ENCODE measurements around the gene REM2.

Gene REM2, protein sequence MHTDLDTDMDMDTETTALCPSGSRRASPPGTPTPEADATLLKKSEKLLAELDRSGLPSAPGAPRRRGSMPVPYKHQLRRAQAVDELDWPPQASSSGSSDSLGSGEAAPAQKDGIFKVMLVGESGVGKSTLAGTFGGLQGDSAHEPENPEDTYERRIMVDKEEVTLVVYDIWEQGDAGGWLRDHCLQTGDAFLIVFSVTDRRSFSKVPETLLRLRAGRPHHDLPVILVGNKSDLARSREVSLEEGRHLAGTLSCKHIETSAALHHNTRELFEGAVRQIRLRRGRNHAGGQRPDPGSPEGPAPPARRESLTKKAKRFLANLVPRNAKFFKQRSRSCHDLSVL

DNA sequence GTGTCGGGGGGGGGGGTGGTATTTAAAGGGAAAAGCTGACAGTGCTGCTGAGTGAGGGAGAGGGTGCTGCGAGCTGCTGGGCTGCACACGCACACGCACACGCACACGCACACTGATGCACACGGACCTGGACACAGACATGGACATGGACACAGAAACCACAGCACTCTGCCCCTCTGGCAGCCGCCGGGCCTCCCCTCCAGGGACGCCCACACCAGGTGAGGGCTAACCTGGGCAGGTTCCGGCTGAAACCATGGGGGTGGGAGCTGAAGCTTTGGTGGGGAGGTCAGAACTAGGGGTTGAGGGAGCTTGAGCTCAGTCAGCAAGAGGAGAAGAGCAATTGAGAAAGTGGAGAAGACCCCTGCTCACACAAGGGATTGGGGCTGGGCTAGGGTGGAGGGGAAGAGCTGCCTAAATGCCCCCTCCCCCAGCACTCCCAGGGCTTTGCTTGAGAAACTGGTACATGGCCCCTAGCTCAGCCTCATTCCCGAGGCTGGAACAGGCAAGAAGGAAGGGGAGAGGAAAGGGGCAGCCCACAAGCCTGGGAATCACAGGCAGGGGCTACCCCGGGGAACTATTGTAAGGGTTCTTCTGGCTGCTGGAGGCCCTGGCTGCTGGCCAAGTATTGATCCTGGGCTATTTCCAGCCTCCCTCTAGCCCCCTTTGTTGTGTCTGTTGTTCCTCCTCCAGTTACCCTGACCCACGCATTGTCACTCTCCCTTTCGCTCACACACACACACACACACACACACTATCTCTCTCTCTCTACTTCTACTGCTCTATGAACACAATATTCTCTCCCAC lies at the start of gene REM2:
REM2 (plus strand) TSS at position 50 of the 804 bp plus-strand sequence; CDS start at position 116, 66 bp downstream.
- Histone ChIP-seq H3K4me1 (peaks cover 67% of the 10 kb centered on the region), H4K20me1 (no peaks in the 10 kb centered on the region), H3K4me2 (peak within 1 kb of the TSS; percentile 85), H3K4me3 (no peak within 1 kb of the TSS), H3K36me3 (peaks cover 22% of the 10 kb centered on the region), H3K27me3 (no peaks in the 10 kb centered on the region), H3K9ac (peak within 1 kb of the TSS; percentile 24; the same call in 1 of the 2 replicates), H3K27ac (no peak within 1 kb of the TSS), H3K9me3 (no peaks in the 10 kb centered on the region)
- no peak for TF ChIP-seq Cebpa-rat (IDR thresholded peaks at IDR 0.05)

DNA sequence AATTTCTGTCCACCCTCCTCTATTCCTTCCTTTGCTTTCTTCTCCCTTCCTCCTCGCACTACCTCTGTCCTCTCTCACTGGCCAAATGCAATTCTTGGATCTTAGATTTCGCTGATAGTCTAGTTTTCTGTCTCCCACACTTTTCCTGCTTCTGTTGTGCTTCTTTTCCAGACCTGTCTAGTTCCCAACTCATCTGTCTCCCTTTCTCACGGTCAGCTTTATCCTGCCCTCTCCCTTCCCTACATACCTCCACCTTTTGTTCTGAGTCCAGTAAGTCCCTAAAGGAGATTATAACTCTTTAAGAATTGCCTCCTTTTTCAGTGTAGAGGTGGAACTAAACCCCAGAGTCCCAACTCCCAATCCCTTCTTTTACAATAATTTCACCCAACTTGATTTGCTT lies 47.5 kb upstream of the REM2 start:
- H3K36me3 ChIP-seq = peaks cover 50% of the 10 kb centered on the region
- H3K4me2 ChIP-seq = no peak overlapping the region
- no peak overlapping the region for H3K27ac ChIP-seq
- TF ChIP-seq Cebpa-rat (IDR thresholded peaks at IDR 0.05) = no peak
- no peak overlapping the region for H3K4me3 ChIP-seq
- H3K4me1 ChIP-seq = peaks cover 46% of the 10 kb centered on the region
- H4K20me1 ChIP-seq = peaks cover 33% of the 10 kb centered on the region
- H3K9ac ChIP-seq = no peak overlapping the region
- H3K27me3 ChIP-seq = peaks cover 57% of the 10 kb centered on the region
- H3K9me3 ChIP-seq = no peaks in the 10 kb centered on the region

DNA sequence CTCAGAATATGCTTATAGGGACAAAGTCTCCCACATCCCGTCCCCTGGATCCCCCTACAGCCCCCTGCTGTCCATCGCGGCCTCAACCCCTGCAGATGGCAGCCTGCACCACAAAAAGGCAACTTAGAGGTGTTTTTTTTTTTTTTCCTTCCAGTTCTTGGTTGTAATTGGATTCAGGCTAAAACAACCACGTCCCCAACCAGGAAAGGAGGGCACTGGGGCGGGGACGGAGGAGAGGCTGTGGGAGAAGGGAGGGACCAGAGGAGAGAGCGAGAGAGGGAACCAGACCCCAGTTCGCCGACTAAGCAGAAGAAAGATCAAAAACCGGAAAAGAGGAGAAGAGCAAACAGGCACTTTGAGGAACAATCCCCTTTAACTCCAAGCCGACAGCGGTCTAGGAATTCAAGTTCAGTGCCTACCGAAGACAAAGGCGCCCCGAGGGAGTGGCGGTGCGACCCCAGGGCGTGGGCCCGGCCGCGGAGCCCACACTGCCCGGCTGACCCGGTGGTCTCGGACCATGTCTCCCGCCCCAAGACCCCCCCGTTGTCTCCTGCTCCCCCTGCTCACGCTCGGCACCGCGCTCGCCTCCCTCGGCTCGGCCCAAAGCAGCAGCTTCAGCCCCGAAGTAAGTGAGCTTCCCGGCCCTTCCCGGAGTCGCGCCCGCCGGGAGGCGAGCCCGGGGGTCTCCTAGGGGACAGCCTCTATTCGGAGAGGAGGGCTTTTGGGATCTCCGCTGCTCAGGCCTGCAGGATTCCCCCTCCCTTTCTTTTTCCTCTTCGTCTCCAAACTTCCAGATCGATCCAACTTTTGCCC lies 46.5 kb upstream of the REM2 start, which contains the start of gene MMP14:
MMP14 (plus strand) TSS at position 285 of the 813 bp plus-strand sequence; CDS start at position 518, 233 bp downstream.
- Histone ChIP-seq H3K4me2 (peak within 1 kb of the TSS; percentile 74), H4K20me1 (peaks cover 33% of the 10 kb centered on the region), H3K9ac (peak within 1 kb of the TSS; percentile 71), H3K9me3 (no peaks in the 10 kb centered on the region), H3K4me3 (peak within 1 kb of the TSS; percentile 63), H3K36me3 (peaks cover 45% of the 10 kb centered on the region), H3K27me3 (peaks cover 57% of the 10 kb centered on the region), H3K4me1 (peaks cover 36% of the 10 kb centered on the region), H3K27ac (peak within 1 kb of the TSS; percentile 55)
- TF ChIP-seq Cebpa-rat (IDR thresholded peaks at IDR 0.05) = no peak

DNA sequence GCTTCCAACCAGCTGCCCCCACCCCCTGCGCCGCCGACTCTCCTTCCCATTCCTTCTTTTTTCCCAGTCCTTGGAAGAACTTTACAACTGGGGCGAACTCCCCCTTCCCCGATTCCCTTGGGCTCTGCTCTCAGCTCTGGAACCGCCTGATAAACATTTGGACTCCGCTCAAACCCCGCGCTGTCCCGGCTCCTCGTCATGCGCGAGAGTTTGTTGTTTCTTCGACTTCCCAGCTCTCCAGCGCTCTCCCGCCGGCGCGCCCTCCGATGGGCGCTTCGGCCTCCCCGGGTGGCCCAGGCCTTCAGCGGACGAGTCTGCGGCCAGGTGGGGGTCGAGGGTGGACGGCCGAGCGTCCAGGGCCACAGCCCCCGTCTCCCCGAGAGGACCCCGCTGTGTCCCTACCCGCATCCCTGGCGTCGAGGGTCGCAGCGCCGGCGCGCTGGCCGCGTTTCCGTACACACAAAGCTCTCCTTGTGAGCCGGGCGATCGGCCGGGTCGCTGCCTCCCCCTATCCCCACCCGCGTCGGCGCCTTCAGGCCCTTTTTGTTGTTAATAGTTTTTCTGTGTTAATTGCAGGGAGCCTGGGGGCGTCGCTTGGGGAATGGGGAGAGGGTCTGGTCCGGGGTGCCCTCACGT lies 45.8 kb upstream of the REM2 start:
- no peak for TF ChIP-seq Cebpa-rat (IDR thresholded peaks at IDR 0.05)
- peak overlapping the region; percentile 74 for H3K4me2 ChIP-seq
- H4K20me1 ChIP-seq = peaks cover 33% of the 10 kb centered on the region
- peaks cover 57% of the 10 kb centered on the region for H3K27me3 ChIP-seq
- H3K9ac ChIP-seq = peak overlapping the region; percentile 71
- peak overlapping the region; percentile 63 for H3K4me3 ChIP-seq
- peaks cover 36% of the 10 kb centered on the region for H3K4me1 ChIP-seq
- no peaks in the 10 kb centered on the region for H3K9me3 ChIP-seq
- peak overlapping the region; percentile 55 for H3K27ac ChIP-seq
- H3K36me3 ChIP-seq = peaks cover 37% of the 10 kb centered on the region

DNA sequence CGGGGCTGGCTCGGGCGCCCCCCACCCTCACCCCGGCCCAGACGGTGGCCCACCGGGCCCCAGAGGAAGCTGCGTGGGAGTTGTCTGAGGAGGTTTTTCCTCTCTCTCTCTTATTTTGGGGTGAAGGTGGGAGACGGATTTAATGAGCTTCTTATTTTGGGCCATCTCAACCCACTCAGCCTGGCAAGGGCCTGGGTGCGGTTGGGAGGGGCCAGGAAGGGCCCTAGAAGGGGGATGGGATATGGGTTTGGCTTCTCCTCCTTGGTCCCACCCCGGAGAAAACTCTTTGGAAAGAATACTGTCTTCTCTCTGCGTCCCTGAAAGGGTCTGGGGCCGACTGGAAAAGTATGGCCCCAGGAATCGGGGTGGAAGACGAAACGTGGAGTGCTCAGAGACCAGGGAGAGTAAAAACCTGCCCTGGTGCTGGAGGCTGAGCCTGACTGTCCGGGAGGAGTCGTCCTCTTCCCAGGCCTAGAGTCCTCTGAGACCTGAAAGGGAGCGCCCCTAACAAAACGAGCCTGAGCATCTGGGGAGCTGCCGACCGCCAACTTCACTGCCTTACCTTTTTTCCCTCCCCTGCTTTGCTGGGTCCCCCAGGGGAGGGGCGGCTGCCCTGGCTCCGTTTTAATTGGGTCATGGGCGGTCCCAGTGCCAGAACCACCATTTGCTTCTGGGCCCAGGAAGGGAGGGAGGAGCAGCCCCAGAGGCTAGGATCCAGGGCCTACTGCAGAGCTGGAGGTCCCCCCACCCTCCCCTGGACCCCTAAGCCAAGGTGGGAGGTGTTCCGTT lies 45.1 kb upstream of the REM2 start:
- peaks cover 33% of the 10 kb centered on the region for H4K20me1 ChIP-seq
- peak overlapping the region; percentile 74 for H3K4me2 ChIP-seq
- H3K9me3 ChIP-seq = no peaks in the 10 kb centered on the region
- peaks cover 36% of the 10 kb centered on the region for H3K4me1 ChIP-seq
- H3K9ac ChIP-seq = peak overlapping the region; percentile 71; the same call in 1 of the 2 replicates
- TF ChIP-seq Cebpa-rat (IDR thresholded peaks at IDR 0.05) = no peak
- H3K36me3 ChIP-seq = peaks cover 30% of the 10 kb centered on the region
- peak overlapping the region; percentile 55; the same call in 1 of the 2 replicates for H3K27ac ChIP-seq
- H3K27me3 ChIP-seq = peaks cover 57% of the 10 kb centered on the region
- peak overlapping the region; percentile 63 for H3K4me3 ChIP-seq

DNA sequence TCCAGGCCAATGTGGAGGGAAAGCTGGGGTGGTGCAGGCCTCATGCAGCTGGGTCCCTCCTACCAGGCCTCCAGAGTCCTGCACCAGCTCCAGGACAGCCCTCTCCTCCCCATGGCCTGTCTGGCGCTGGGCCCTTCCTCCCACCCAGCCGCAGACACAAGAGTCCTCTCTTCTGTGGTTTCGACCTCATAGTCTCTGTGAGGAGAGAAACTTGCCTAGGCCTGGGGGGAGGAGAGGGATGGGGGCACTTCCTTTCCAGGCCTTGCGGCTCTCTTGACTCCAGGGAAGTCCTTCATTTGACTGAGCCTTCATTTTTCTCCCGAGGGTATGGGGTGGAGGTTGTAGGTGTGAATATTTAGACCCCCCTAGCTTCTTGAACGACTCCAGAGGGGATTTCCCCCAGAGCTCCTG lies 44.4 kb upstream of the REM2 start:
- Histone ChIP-seq H3K4me3 (peak overlapping the region; percentile 63; the same call in 1 of the 2 replicates), H3K9ac (no peak overlapping the region), H3K4me2 (peak overlapping the region; percentile 74), H3K36me3 (peaks cover 23% of the 10 kb centered on the region), H3K27me3 (peaks cover 57% of the 10 kb centered on the region), H3K4me1 (peaks cover 36% of the 10 kb centered on the region), H3K27ac (no peak overlapping the region), H3K9me3 (no peaks in the 10 kb centered on the region), H4K20me1 (peaks cover 33% of the 10 kb centered on the region)
- no peak for TF ChIP-seq Cebpa-rat (IDR thresholded peaks at IDR 0.05)

DNA sequence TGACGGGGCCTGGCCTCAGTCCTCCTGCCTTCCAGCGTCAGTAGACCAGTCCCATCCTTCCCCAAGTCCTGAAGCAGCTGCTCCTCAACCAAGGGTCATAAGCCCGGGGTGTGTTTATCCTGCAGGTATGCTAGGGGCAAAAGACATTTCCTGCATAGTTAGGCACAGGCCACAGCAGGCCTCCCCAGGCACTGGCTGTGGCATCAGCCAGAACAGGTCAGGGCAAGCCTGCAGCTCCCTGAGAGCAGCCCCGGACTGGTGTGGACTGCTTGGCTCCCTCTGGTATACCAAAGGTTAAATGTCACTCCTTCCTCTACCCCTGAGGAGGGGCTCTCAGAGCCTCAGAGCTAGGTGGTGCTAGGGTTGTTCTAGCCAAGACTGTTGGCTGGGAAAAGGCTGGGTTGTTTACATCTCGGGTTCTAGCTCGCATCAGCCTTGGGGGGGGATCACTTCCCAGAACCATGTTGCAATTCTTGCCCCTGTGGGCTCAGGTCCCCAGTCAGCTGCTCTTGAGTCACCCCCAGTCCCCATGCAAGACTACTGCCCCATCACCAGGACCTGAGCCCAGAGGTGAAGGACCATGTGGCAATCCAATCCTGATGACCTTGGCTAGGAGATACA lies 43.8 kb upstream of the REM2 start:
- no peak overlapping the region for H3K4me3 ChIP-seq
- H4K20me1 ChIP-seq = peaks cover 33% of the 10 kb centered on the region
- H3K9ac ChIP-seq = no peak overlapping the region
- peaks cover 39% of the 10 kb centered on the region for H3K4me1 ChIP-seq
- peaks cover 17% of the 10 kb centered on the region for H3K36me3 ChIP-seq
- H3K4me2 ChIP-seq = peak overlapping the region; percentile 74
- TF ChIP-seq Cebpa-rat (IDR thresholded peaks at IDR 0.05) = no peak
- H3K27ac ChIP-seq = no peak overlapping the region
- no peaks in the 10 kb centered on the region for H3K9me3 ChIP-seq
- peaks cover 55% of the 10 kb centered on the region for H3K27me3 ChIP-seq

DNA sequence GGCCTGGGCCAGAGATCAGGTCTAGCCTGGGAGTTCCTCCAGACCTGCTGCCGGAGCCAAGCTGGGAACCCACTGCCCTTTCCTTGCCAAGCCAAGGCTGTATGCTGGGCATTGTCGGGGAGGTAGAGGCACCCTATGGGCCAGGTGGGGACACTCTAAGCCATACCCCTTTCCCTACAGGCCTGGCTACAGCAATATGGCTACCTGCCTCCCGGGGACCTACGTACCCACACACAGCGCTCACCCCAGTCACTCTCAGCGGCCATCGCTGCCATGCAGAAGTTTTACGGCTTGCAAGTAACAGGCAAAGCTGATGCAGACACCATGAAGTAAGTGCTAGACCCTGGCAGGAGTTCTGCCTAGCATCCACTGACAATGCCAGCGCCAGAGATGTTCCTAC lies 41.7 kb upstream of the REM2 start:
- Histone ChIP-seq H4K20me1 (peaks cover 12% of the 10 kb centered on the region; the same call in 1 of the 2 replicates), H3K9ac (no peak overlapping the region), H3K4me3 (no peak overlapping the region), H3K4me1 (peaks cover 48% of the 10 kb centered on the region), H3K27ac (no peak overlapping the region), H3K4me2 (no peak overlapping the region), H3K36me3 (no peaks in the 10 kb centered on the region), H3K9me3 (no peaks in the 10 kb centered on the region), H3K27me3 (peaks cover 34% of the 10 kb centered on the region)
- no peak for TF ChIP-seq Cebpa-rat (IDR thresholded peaks at IDR 0.05)

Measured in BLaER1 (cell line).